ENCODE data around the gene LIN52. TPM values are rescaled to one million over a fixed set of nuclear protein-coding genes. Genes with fewer than 3 reads are reported as not detected.

Gene LIN52
- total and polyA plus RNA-seq, 4 donors = 3.8 to 9.9 (median 5.3) TPM

GRCh38 chr14:74244115-74244514 lies 159.4 kb downstream of the LIN52 start:
- WGBS = 21% methylated on average over 3 of the region's 3 CpGs
- H3K27ac ChIP-seq (ENCODE audit: low read depth in 1 of 2, low read length in 2 of 2) = no peak overlapping the region

More at GRCh38 chr14:74244115-74244514, 159.4 kb downstream of the LIN52 start:
- no peak overlapping the region for H3K9ac ChIP-seq (ENCODE audit: low read depth in 1 of 2, low read length in 2 of 2)
- TF ChIP-seq FOXA1 (IDR thresholded peaks at IDR 0.05) (no peak), HNF4G (IDR thresholded peaks at IDR 0.05) (no peak), REST (IDR thresholded peaks at IDR 0.05) (no peak), EGR1 (IDR thresholded peaks at IDR 0.05; ENCODE audit: low read depth in 2 of 2) (no peak), JUND (IDR thresholded peaks at IDR 0.05) (no peak), GABPA (IDR thresholded peaks at IDR 0.05 in 1 of 2, conservative IDR thresholded peaks at IDR 0.05 in 1 of 2) (no peak), MAX (IDR thresholded peaks at IDR 0.05) (no peak), TAF1 (conservative IDR thresholded peaks at IDR 0.05) (no peak), RAD21 (IDR thresholded peaks at IDR 0.05) (no peak), SP1 (IDR thresholded peaks at IDR 0.05) (no peak), HNF4A (conservative IDR thresholded peaks at IDR 0.05) (no peak), YY1 (IDR thresholded peaks at IDR 0.05) (no peak), RXRA (IDR thresholded peaks at IDR 0.05) (no peak), CTCF (IDR thresholded peaks at IDR 0.05; ENCODE audit: low read depth, low read length, missing input control) (no peak), ATF3 (IDR thresholded peaks at IDR 0.05) (no peak), FOXA2 (IDR thresholded peaks at IDR 0.05) (no peak)
- H3K27me3 ChIP-seq (ENCODE audit: control insufficient read depth in 4 of 4, insufficient read depth in 4 of 4, low read length in 3 of 4) = peaks cover 1 to 27% (median 12%) of the 10 kb centered on the region in 4 donors
- no peaks in the 10 kb centered on the region for H3K36me3 ChIP-seq (ENCODE audit: control insufficient read depth in 4 of 4, insufficient read depth in 3 of 4, low read depth in 1 of 4, low read length in 3 of 4)
- H3K4me3 ChIP-seq (ENCODE audit: low read depth in 1 of 3, low read length in 3 of 3) = no peak overlapping the region
- DNase-seq (ENCODE audit: low spot score) = no peak
- H3K4me1 ChIP-seq (ENCODE audit: control insufficient read depth in 4 of 4, insufficient read depth in 4 of 4, low read length in 3 of 4) = peaks cover 11 to 20% (median 14%) of the 10 kb centered on the region in 4 donors
- no peaks in the 10 kb centered on the region for H3K9me3 ChIP-seq (ENCODE audit: control insufficient read depth in 4 of 4, low read length in 3 of 4)

All from liver (tissue), 9 donors.